Activated CD4-positive, alpha-beta T cell treated with anti-CD3 and anti-CD28 coated beads for 4 hours (primary cell): ENCODE data around the gene KLHDC7B.

Experiments
- DNase-seq, 2 donors: peaks; one replicate each; pipeline ENCODE4 v3.0.0-alpha.2; 2020

The KLHDC7B gene

GRCh38 chr22:50599816-50600455 is 54.2 kb downstream of the KLHDC7B start:
- DNase-seq, result peak; percentile 32 to 52

- no peak for DNase-seq
These were observed 54.8 kb downstream of the KLHDC7B start, which contains the start of gene MAPK8IP2 for GRCh38 chr22:50600538-50600937. TSS of gene MAPK8IP2 (plus strand) at chr22:50600793. CDS start at chr22:50600819, 26 bp downstream.
